Adipocyte (in vitro differentiated cells): Measurements from ENCODE around the gene RFC4.

ENCODE experiments used
- DNase-seq: peaks from one replicate; pipeline ENCODE4 v3.0.0-alpha.2; 2015; ENCODE audit warnings: low read depth
- H3K27me3 ChIP-seq: replicated peaks from 2 replicates; pipeline ENCODE4 v1.7.0; 2013; ENCODE audit warnings: mild to moderate bottlenecking, low read length, moderate library complexity; ENCODE audit not compliant: control insufficient read depth, insufficient read depth
- H3K36me3 ChIP-seq: 2 replicates; pipeline ENCODE4 v1.7.0; 2013; ENCODE audit warnings: low read length, mild to moderate bottlenecking, moderate library complexity; ENCODE audit not compliant: control insufficient read depth, insufficient read depth, severe bottlenecking
- H3K4me1 ChIP-seq: 2 replicates; pipeline ENCODE4 v1.7.0; 2013; ENCODE audit warnings: mild to moderate bottlenecking, low read length, moderate library complexity; ENCODE audit not compliant: control insufficient read depth, insufficient read depth
- H3K4me3 ChIP-seq: 2 replicates; pipeline ENCODE4 v1.7.0; 2013; ENCODE audit warnings: mild to moderate bottlenecking, low read length, moderate library complexity
- H3K9ac ChIP-seq: 2 replicates; pipeline ENCODE4 v1.7.0; 2013; ENCODE audit warnings: mild to moderate bottlenecking, low read length, moderate library complexity
- H3K9me3 ChIP-seq: 2 replicates; pipeline ENCODE4 v1.7.0; 2013; ENCODE audit warnings: mild to moderate bottlenecking, low read length, moderate library complexity; ENCODE audit not compliant: control insufficient read depth

The RFC4 gene

DNA sequence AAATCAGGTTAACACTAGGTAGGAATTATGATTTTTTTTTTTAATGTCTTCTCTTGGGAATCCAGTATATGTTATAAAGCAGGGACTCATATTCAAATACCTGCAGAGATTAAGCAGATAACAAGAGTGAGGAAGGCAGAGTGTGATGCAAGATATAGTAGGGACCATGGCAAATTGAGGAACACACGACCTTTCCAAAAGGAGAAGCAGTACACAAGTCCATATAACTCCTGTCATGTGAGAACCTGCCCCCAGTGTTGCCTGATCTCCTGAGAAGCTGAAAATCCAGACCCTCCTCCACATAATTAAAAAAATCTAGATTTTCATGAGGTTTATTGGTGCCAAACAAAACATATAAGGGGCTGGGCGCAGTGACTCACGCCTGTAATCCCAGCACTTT is 3.6 kb downstream of the RFC4 start:
- DNase-seq, result no peak
- H3K36me3 ChIP-seq, result peaks cover 25% of the 10 kb centered on the region

DNA sequence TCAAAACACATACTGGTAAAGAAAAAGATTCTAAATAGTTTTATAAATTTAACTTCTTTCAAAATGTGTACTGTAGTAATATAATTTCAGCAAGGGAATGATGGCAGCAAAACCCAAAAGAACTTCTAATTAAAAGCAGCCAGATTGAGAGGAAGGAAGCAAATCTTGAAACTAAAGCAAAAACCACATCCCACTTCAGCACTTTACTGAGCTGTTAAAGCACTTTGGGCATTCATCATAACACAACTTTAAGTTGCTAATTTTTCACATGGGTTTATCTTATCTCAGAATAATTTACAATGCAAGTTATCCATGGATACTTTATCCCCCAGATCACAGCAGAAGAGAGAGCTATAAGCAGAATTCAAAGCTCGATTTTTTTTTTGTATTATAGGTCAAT is 6.0 kb downstream of the RFC4 start:
- Histone ChIP-seq H3K4me1 (no peaks in the 10 kb centered on the region), H3K9me3 (no peaks in the 10 kb centered on the region), H3K36me3 (peaks cover 35% of the 10 kb centered on the region), H3K4me3 (no peak overlapping the region), H3K27me3 (no peaks in the 10 kb centered on the region), H3K9ac (no peak overlapping the region)
- DNase-seq, result no peak

More for the DNA sequence above, 3.6 kb downstream of the RFC4 start:
- no peaks in the 10 kb centered on the region for H3K27me3 ChIP-seq
- no peak overlapping the region for H3K4me3 ChIP-seq
- H3K9me3 ChIP-seq, result no peaks in the 10 kb centered on the region
- H3K4me1 ChIP-seq, result peaks cover 11% of the 10 kb centered on the region
- no peak overlapping the region for H3K9ac ChIP-seq

DNA sequence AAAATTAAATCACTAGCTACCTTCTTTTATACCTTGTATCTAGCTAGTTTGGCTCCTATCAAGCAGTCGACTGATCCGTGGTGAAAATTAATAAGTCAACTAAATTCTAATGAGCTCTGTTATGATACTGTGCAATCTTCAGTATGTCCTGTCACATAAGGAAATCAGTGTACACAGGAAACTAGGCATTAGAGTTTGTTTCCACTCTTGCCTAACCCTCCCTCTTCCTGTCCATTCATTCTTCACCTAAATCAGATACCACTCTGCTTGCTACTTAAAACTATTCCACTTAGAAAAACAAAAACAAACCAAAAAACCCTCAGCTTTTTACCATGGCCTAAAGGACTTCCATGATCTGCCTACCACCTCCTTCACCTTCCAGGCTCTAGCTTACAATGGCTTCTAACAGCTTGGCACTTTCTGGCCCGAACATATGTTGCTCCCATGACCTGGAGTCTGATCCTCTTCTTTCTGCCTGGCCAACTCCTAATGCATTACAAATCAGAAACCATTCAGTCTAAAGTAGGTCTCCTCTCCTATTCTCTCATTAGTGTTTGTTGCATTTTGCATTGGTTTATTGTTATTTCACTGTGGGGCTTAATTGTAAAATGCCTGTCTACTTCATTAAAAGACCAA is 7.9 kb downstream of the RFC4 start:
- DNase-seq, result no peak
- Histone ChIP-seq H3K27me3 (no peaks in the 10 kb centered on the region), H3K9me3 (no peaks in the 10 kb centered on the region), H3K36me3 (peaks cover 42% of the 10 kb centered on the region), H3K4me1 (no peaks in the 10 kb centered on the region), H3K9ac (no peak overlapping the region), H3K4me3 (no peak overlapping the region)

DNA sequence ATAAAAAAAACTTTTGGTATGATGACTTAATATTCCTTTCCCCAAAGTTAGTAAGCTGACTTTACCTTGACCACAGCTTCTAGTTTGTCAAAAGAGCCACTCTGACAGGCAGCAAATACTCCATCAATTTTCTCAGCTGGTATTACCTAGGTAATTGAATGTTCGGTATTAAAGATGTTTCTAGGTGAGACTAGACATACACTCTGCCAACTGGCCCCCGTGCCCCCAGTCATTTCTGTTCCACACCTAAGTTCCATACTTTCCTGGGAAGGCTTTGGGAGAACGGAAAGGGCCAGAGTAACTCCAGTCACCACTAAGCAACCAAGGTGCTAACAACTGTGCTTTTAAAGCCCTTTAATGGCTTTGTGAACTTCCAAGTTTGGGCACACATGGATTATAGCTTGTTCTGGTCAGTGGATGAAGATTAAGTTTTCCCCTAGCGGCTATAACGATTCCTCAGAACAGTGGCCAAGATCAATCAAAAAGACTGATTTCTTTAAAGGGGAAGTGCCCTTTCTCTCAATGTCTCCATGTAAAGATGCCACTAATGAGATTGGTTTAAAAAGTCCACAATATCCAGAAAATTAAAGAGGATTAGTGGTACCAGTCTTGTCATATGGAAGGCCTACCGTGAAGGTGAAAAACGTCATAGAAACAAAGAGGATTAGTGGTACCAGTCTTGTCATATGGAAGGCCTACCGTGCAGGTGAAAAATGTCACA is 15.9 kb downstream of the RFC4 start:
- no peak overlapping the region for H3K9ac ChIP-seq
- DNase-seq, result peak; percentile 42
- H3K27me3 ChIP-seq, result no peaks in the 10 kb centered on the region
- H3K4me3 ChIP-seq, result no peak overlapping the region
- H3K4me1 ChIP-seq, result peaks cover 34% of the 10 kb centered on the region
- H3K9me3 ChIP-seq, result no peaks in the 10 kb centered on the region
- H3K36me3 ChIP-seq, result peaks cover 59% of the 10 kb centered on the region

DNA sequence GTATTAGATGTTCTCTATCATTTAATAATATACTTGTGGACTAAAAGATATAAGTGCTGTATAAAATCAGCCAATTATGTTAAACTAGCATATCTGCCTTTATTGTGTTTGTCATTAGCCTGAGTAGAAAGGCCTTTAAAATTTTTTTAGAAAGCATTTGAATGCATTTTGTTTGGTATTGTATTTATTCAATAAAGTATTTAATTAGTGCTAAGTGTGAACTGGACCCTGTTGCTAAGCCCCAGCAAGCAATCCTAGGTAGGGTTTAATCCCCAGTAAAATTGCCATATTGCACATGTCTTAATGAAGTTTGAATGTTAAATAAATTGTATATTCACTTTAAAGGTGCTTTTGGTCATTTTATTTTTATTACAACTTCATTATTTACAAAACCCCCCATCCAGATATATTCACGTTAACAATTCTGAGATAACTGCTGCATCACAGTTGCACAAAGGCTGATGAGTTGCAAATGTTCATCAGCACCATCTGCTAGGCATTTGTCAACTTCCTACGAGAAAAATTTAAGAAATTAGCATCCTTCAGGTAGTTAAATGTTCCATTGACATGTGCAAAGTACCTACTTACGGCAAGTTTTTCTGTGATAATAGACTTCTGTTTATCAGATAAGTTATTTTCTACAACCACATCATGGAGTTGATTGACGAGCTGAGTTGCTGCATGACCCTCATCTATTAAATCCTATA is 16.6 kb downstream of the RFC4 start:
- H3K4me3 ChIP-seq, result no peak overlapping the region
- H3K9ac ChIP-seq, result no peak overlapping the region
- H3K4me1 ChIP-seq, result peaks cover 36% of the 10 kb centered on the region
- H3K27me3 ChIP-seq, result no peaks in the 10 kb centered on the region
- DNase-seq, result no peak
- peaks cover 67% of the 10 kb centered on the region for H3K36me3 ChIP-seq
- H3K9me3 ChIP-seq, result no peaks in the 10 kb centered on the region

DNA sequence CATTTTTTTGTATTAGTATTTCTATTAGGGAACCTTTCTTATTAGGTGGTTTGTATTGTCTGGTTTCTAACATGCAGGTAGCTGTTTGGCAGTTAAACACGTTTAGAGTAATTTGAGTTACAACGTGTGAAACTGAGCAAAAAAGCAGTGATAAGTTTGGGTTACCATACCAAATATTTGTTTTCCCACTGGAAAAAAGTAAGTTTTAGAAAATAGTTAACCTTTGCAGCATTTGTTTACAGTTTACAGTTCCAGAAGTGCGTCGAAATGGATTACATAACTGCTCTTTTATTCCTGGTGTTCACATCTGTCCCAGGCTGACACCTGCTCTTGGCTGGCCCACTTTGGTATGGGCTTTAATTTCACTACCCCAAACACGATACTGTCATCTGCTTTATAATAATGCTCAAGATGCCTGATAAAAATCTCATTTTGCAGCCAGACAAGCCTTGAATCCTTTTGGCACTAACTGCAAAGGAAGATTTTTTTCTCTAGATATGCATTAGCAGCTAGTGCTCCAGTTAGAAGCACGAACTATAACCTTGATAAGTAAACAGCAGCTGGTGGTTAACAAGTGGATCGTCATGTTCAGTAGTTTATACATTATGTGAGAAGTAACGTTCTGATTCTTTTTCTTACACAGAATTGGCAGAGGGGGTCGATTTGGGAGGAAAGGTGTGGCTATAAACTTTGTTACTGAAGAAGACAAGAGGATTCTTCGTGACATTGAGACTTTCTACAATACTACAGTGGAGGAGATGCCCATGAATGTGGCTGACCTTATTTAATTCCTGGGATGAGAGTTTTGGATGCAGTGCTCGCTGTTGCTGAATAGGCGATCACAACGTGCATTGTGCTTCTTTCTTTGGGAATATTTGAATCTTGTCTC is 17.6 kb downstream of the RFC4 start:
- no peak for DNase-seq
- H3K4me1 ChIP-seq, result peaks cover 36% of the 10 kb centered on the region
- no peaks in the 10 kb centered on the region for H3K27me3 ChIP-seq
- H3K36me3 ChIP-seq, result peaks cover 65% of the 10 kb centered on the region
- peak overlapping the region; percentile 100 for H3K4me3 ChIP-seq
- peak overlapping the region; percentile 11 for H3K9ac ChIP-seq
- H3K9me3 ChIP-seq, result no peaks in the 10 kb centered on the region

DNA sequence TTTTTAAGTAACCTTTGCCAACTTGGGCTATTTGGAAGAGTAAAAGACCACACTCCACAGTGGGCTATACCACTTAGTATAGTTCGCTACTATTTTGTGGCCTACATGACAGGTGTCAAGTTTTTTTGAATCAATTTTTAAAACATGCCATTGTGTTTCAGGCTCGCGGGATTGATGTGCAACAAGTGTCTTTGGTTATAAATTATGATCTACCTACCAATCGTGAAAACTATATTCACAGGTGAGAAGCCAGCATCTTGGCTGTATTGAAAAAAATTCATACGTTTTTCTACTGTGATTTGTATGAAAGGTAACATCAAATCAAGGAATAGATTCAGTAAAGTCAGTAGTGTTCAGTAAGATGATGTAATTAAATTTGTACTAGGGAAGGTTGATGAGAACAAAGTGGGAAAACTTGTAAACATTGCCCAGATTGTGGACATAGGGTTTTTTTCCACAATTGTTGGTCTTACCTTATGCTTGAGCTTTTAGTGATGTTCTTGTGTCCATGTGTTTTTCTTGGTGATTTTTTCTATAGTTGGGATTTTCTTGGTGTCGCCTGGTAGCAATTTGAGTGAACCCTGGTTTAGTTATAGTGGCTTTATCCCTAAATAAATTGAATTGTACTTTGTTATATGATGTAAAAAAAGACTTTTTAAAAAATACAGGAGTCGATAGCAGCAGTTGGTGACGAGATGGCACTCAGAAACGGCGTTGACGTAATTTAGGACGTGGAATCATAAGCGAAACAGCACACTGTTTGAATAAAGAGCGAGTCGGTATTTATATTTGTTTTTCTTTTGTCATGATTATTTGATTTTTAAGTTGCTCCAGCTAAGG is 18.4 kb downstream of the RFC4 start:
- Histone ChIP-seq H3K27me3 (no peaks in the 10 kb centered on the region), H3K4me1 (peaks cover 36% of the 10 kb centered on the region), H3K9ac (peak overlapping the region; percentile 100), H3K36me3 (peaks cover 65% of the 10 kb centered on the region), H3K4me3 (peak overlapping the region; percentile 100), H3K9me3 (no peaks in the 10 kb centered on the region)
- no peak for DNase-seq

DNA sequence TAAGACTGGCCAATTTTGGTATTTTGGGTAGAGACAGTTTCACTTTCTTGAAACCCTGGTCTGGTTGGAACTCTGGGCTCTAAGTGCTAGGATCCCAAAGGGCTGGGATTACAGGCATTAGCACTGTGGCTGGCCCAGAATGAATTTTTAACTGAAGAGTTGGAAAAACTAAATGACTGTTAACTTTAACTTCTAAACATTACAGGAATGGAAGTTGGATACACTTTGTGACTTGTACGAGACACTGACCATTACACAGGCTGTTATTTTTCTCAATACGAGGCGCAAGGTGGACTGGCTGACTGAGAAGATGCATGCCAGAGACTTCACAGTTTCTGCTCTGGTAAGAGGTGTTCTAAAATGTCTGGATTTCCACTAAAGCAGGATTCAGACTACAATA is 19.4 kb downstream of the RFC4 start:
- Histone ChIP-seq H3K36me3 (peaks cover 61% of the 10 kb centered on the region), H3K4me3 (peak overlapping the region; percentile 100), H3K4me1 (peaks cover 41% of the 10 kb centered on the region), H3K9me3 (no peaks in the 10 kb centered on the region), H3K27me3 (no peaks in the 10 kb centered on the region), H3K9ac (peak overlapping the region; percentile 100)
- no peak for DNase-seq

DNA sequence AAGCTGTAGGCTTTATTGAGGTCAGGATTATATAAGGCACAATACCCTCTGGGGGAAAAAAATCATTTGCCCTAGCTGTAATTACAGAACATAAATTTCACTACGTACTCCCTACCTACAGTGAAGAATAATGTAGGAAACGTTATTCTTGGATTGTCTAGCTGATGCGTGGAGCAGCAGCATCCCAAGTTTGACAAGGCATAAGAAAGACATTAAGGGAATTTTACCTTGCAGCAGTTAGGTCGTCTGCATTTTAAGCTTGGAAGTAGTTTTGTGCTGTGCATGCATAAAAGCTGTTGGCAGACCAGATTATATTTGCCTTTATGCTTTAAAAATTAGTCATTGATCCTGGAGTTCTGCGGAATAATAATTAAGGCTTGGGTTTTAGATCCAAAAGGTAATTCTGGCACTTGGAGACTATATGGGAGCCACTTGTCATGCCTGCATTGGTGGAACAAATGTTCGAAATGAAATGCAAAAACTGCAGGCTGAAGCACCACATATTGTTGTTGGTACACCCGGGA is 20.7 kb downstream of the RFC4 start:
- Histone ChIP-seq H3K9ac (peak overlapping the region; percentile 100), H3K36me3 (peaks cover 61% of the 10 kb centered on the region), H3K27me3 (no peaks in the 10 kb centered on the region), H3K9me3 (no peaks in the 10 kb centered on the region), H3K4me1 (peaks cover 43% of the 10 kb centered on the region), H3K4me3 (peak overlapping the region; percentile 100)
- DNase-seq, result no peak

DNA sequence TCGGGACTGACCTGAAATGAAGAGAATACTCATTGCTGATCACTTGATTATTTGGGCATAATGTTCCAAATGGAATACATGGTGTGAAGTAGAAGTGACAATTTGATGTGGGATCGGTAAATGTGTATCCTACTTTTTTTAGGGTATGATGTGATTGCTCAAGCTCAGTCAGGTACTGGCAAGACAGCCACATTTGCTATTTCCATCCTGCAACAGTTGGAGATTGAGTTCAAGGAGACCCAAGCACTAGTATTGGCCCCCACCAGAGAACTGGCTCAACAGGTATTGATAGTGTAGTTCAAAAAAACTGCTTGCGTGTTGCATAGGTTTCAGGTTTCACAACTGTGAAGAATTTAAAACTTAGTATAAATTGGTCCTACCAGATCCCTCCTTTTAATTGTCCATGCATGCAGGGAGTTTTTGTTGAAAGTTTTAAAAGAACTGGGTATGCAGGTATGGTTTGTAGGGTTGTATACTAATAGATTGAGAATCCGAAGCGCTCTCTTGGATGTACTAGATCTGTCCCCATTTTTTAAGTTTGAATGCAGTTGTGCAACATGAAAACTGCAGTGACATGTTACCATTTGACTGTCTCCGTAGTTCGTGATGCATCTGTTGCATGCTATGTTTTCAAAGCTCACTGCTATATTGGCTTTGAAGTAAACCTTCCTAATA is 21.3 kb downstream of the RFC4 start:
- H3K27me3 ChIP-seq, result no peaks in the 10 kb centered on the region
- H3K36me3 ChIP-seq, result peaks cover 58% of the 10 kb centered on the region
- no peak for DNase-seq
- peak overlapping the region; percentile 100 for H3K9ac ChIP-seq
- peaks cover 43% of the 10 kb centered on the region for H3K4me1 ChIP-seq
- no peaks in the 10 kb centered on the region for H3K9me3 ChIP-seq
- peak overlapping the region; percentile 100 for H3K4me3 ChIP-seq
